HG02763 (cell line): ENCODE results near the gene SSBP3.
"Not testable (repeated sequence)": the region's sequence is repeated elsewhere in the genome, so short reads cannot be mapped to it uniquely, and the experiment has no call there.

Experiments
- ATAC-seq: cut with Tn5 transposase; IDR thresholded peaks from one replicate; pipeline ENCODE4 v1.9.1; 2021; ENCODE audit warnings: mild to moderate bottlenecking, moderate library complexity; ENCODE audit not compliant: unreplicated experiment

SSBP3 gene

DNA sequence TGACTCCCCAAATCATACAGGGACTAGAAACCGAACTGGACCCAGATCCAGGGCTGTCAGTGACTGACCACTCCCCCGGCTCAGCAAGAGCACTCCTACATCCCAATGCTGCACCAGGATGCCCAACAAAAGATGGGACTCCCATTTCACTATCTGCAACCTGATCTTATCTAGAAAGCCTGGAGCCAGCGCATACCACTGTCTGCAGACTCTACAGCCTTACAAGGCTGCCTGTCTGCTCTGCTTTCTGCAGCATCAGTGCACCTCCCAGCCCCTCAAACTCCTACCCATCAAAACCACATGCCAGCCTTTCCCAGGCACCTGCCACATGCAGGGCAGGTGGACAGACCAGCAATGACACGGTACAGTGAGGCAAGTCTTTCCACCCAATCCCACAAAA is 52.2 kb downstream of the SSBP3 start:
- ATAC-seq = no peak

DNA sequence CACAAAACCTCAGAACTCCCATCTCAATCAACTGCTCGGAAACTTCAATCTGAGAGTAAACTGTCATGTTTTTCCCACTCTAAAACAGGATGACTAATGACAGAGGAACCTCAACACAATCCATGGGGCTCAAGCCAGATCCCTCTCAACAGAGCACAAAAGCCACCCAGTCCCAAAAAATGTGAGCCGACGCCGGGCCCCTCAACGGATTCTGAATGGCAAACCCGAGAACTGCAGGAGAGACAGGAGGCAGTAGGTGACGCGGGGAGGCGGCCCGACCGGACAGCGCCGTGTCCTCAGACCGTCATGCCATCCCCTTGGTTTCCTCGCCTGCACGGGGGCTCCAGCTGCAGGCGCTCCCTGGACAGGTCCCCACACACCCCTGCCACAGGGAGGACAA is 53.4 kb downstream of the SSBP3 start:
- no peak for ATAC-seq

DNA sequence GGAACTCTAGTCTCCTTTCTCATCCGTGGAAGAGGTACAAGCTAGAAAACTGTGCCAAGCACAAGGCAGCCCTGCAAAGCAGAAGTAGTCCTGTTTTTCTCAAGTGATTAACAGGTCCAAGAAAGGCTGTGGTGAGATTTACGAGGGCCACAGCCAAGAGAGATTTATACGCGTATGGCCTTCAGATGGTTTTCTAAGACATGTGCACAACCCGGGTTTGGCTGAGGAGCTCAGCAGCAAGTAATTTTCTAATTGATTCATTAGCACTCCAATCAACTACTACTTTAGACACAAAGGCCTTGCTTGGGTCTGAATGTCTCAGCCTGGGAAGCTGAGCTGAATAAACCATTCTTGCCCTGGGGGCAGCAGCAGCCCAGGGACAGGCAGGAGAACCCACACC is 55.8 kb downstream of the SSBP3 start:
- ATAC-seq = no peak

DNA sequence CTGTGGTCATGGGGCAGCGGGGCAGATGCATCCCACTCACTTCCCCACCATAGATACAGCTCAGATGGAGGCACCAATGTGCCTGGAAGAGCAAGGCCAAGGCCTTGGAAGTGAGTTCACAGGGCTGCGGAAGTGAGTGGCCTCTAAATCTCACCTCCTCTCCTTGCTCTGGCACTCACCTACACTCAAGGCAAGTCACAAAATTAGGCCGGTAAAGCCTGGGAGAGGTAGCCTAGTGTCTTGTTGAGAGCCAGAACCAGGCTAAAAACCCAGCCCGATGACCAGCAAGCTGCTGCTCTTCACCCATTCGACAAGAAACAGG is 57.5 kb downstream of the SSBP3 start:
- ATAC-seq = no peak

DNA sequence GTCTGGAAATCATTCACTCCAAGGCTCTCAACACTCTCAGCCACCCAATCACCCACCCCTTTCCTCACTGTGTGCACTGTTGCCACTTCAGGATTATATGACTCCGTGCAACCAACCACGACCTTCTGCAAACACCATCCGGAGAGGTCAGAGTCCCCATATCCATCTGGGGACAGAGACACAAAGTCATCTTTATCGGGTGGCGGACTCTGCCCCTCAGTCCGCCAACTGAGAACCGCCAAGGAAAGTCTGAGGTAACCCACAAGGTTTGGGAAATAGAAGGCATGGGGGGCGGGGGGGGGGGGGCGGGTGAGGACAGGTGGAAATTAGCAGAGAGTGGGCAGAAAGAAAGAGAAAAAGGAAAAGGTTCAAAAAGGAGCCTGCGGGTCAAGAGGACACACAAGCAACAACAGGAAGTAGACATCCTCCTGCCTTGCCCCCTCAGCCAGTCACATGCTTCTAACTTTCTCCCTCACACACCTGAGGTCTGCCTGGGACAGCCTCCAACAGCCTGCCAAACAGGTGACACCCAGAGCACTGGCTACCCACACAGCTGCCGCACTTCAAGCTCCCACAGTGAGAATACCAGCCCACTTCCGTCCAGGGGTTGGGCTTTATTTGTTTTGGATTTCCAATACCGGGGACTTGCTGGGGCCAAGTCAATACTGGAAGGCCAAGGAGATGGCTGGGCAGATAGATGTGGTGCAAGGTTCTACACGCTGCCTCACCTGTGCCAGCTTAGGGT is 58.1 kb downstream of the SSBP3 start:
- no peak for ATAC-seq

DNA sequence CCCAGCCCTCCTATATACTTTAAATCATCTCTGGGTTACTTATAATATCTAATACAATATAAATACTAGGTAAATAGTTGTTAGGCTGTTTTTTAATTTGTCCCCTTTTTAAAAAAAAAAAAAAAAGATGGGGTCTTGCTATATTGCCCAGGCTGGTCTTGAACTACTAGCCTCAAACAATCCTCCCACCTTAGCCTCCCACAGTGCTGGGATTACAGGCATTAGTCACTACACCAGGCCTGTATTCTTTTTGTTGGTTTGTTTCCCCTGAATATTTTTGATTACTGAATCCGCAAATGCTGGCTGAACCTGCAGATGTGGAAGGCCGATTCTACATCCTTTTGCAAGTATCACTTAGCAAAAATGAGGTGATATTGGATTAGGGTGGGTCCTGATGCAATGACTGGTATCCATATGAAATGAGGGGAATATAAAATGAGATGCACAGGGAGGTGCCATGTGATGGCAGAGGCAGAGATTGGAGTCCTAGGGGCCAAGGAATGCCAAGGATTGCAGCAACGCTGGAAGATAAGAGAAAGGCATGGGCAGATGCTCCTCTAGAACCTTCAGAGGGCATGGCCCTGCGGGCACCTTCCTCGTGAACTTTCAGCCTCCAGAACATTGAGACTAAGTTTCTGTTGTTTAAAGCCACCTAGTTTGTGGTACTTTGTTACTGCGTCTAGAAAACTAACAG is 58.8 kb downstream of the SSBP3 start:
- ATAC-seq = no peak

DNA sequence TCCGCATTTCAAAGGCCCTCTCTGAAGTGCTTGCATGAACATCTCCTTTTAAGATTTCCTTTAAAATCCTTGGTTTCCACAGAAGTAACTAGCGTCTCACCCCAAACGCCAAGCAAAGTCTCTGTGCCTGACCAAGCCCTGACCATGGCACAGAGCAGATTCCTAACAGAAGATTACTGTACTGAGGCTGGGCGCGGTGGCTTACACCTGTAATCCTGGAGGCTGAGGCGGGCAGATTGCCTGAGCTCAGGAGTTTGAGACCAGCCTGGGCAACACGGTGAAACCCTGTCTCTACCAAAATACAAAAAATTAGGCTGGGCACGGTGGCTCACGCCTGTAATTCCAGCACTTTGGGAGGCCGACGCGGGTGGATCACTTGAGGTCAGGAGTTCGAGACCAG is 60.6 kb downstream of the SSBP3 start:
- not testable (repeated sequence) for ATAC-seq

DNA sequence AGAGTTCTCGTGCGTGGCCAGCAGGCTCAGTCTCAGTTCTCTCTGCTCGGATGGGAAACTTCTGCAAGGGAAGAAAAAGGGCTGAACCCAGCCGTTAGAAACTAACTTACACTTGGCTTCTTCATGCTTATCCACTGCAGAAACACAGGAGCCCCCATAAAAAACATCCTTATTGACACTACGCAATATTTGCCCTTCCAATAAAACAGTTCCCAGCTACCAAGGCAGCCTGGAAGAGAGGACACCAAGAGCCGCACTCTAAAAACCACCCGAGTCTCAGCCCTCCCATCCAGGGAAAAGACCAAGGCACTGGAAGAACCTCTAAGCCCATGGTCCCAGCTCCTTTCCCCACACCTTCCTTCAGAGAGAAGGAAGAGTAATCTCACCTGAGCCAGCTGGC is 61.1 kb downstream of the SSBP3 start:
- no peak for ATAC-seq

DNA sequence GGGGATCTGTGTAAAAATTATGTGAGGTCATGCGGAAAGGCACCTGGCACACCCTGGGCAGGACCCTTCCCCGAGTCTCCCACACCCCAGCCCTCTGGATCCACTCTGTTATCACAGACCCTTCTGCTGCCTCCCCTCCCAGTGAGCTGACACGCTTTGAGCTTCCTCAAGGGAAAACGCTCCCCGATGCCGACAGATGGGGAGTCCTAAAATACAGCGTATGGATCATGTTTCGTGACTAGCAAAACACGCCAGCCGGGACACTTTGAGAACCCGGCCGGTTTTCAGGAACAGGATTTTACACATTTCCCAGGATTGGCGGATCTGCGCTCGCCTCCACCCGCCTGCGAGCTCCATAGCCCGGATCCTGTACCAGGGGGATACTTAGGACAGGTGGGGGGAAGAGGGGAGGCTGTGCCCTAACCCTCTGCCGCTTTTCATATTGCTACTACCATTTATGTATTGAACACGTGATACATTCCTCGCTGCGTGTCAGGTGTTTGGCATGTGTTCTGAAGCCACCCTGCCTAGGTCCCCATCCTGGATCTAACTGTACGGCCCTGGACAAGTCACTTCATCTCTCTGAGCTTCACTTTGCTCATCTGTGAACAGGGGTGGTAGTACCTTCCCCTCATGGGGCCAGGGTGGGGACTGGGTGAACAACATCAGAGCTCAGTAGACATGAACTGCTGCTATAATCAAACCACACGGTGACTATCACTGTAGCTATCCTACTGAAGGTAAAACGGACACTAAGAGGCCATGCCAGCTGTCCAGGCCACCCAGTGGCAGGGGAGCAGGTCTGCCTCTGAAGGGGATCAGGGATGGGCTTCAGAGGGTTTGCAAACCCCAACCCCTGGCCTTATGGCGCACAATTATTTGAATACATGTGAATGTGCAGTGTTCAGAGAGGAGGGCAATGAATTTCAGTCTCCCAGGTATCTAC is 63.2 kb downstream of the SSBP3 start:
- ATAC-seq = no peak

DNA sequence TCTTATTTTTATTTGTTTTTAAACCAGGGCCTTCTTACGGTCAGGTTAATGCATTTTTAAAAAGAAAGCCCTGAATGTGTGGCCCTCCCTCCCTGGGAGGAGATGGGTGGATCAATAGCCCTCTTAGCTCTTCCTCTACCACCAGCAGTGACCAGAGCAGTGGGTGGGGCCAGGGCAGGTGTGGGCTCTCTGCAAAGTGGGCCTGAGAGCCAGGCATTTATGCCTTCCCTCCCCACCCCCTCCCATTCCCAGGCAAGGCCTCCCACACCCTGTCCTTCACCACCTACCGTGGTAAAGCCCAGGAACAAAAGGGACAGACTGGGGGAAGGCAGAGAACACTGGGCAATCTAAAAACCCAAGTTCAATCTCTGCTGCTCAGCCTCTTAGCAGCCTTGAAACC is 63.9 kb downstream of the SSBP3 start:
- ATAC-seq = no peak

DNA sequence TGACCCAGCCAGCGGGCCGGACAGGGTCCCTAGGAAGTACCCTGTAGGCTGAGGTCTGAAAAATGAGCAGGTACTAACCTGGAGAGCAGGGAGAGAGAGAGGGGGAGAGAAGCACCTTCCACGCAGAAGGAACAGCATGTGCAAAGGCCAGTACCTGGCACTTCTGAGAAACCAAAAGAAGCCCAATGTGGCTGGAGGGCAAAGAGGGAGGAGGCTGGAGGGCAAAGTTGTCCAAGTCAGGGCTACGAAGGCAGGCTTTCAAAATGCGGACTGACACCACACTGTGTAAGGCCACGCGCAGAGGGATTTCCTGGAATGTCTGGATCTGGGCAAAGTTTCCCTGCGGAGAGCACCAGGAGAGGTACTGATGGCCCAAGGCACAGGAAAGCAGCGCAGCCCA is 64.4 kb downstream of the SSBP3 start:
- no peak for ATAC-seq

DNA sequence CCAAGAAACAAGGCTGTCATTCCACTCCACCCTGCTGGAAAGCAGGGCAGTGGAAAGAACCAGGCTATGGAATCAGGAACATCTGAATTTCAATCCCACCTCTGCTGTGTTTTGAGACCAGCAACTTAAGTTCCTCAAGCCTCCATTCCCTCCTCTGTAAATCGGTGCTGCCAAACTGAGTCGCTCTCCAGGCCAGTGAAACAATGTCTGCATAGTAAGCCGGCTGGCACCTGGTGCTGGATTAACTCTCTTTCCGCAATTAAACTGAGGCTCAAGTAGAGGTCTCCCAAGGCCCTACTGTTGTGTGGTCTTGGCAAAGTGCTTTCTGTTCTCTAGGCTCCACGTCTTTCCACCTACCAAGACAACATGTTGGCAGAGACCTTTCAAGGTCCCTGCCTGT is 65.3 kb downstream of the SSBP3 start:
- no peak for ATAC-seq

DNA sequence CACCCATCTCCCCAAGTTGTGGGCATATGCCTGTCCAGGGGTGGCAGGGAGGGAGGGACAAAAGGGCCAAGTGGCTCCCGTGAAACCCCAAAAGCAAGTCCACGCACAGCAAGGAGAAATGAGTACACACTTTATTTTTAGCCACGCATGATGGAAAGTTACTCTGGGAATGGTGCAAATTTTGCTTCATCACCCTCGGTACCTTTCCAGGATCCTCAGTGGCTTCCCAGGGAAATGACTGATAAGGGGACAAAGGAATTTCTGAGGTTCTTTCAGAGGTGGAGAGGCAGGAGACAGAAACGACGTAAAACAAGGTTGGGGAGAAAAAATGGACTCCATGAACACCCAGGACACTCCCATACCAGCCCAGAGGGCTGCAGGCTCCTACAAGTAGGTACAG is 65.8 kb downstream of the SSBP3 start:
- ATAC-seq = no peak

DNA sequence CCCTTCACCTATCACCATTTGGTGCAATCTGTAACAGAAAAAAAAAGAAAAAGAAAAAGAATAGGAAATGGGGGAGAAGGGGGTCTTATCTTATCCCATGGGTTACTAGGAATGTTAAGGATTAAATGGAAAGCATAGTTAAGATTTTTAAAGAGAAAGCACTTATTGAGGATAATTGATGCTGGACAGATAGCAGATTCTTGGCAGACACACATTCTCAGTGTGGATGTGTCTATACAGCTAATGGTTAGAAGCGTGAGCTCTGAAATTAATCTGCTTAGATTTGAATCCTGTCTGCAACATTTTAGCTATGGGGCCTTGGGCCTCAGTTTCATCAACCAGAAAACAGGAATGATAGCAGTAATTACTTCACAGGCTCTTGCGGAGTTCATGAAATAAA is 67.1 kb downstream of the SSBP3 start:
- ATAC-seq = no peak

DNA sequence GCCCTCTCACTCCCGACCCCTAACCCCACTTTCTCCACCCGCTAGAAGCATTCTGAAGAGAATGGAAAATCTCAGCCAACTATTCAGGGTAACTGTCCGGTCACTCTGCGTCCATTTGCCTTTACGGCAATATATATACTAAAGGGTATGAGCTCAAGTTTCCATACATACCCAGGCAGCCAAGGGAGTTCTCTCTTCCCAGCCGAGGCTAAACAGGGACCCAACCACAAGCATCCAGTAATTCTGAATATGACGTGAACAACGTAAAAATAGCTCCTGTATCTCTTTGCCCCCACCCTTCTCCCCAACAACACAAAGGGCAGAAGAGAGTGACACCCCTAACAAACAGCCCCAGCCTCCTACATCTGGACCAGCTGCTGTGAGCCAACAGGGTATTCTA is 67.7 kb downstream of the SSBP3 start:
- no peak for ATAC-seq

DNA sequence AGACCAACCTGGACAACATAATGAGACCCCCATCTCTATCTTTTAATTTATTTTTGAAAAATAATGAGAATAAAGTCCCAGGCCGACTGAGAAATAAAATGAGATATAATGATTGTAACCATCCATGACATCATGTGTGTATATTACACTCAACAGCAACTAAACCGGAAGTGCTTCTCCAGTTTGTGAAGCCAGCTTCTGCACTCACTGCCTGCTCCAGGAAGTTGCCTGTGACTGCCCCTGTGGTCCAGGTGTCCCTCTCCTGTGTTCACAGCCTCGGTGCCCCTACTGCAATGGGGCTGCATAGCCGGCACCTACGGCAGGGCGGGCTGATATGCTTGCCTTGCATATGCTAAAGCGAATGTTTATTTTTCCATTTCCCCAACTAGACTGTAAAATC is 68.3 kb downstream of the SSBP3 start:
- no peak for ATAC-seq

DNA sequence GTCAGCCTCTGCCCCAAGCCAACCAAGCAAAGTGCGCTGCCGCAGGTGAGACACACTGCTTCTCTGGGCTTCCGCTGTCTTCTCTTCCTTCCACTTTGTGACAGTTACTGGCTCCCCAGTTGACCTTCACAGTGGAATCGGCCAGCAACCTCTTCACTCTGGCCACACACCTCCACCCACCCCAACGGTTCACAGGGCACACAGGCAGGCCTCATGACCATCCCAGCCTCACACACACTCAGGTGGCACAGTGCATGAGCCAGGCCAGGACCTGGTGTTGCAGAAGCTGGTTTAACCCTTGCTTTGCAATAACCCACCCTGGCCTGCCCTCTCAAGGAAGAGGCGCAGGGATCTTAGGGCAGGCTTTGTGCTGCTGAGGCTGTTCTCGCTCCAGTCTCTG is 69.2 kb downstream of the SSBP3 start:
- ATAC-seq = no peak

DNA sequence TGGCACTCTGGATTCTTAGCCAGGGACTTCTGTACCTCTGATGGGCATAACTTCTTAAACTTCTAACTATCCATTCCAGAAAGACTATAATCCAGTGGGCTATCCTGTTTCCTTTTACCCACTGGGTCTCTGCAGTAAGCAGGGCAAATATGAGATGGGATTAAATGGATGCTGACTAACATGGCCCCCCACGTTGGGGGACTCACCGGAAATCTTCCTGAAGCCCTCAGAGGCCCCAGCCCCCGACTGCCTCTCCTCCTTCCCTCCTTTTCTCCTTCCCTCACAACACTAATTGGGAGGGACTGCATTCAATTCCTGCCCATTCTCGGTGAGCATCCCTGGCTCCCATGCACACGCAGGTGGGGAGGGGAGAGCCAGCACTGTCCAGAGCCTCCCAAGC is 70.1 kb downstream of the SSBP3 start:
- ATAC-seq = no peak

DNA sequence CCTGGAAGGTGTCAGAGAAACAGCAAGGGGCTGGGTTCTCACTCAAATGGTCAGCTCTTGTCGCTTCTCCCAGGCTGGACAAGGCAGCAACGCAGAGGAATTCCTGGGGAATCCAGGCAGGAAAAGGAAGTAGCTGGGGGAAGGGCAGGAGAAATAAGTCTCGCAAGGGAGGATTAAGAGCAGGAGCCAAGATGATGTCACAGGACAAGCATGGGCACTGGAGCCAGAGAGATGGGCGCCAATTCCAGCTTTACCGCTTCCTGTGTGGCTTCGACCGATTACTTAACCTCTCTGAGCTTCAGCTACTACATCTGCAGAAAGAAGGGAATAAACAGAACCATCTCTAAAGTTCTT is 70.5 kb downstream of the SSBP3 start:
- no peak for ATAC-seq

DNA sequence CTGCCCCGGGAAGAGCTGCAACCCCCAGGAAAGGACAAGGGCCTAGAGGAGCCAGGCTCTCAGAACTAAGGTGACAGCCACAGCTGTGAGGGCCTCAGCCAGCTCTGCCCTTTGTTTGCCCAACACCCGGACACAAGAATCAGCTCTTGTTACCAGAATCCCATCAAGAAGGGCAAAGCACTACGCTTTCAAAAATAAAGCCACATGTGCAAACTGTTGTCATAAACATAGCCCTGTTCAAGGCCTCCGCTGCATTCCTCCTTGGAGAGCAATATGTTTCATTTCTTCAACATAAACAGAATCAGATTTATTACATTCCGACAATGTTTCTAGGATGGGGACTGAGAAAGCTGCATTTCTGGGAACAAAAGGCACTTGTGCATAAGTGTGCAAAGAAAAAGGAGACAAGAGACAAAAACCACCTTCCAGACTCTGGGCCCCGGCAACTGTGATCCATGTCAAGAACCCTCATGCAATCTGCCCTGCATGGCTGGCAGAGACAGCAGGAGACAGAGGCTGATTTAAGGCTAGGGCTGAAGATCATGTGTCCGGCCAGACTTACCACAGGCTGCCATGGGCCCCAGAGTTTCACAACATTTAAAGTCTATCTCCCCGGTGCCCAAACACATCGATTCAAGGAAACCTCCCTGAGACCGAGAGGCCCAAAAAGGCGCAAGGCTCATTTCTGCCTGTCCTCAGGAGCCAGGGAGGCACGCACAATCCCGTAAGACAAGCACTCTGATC is 71.0 kb downstream of the SSBP3 start:
- no peak for ATAC-seq
